Regular cardiac myocyte (primary cell): ENCODE results near the gene NOS1. TPM values are rescaled to one million over a fixed set of nuclear protein-coding genes. Genes with fewer than 3 reads are reported as not detected.

Experiments
- total RNA-seq: library from RNA; depleted of rRNA; stranded (reverse); fragments of >200 nt; gene quantifications from 2 replicates; pipeline ENCODE4 v1.2.3, GENCODE V29; 2014

NOS1 gene
- total RNA-seq, result not detected in 2 replicates

DNA sequence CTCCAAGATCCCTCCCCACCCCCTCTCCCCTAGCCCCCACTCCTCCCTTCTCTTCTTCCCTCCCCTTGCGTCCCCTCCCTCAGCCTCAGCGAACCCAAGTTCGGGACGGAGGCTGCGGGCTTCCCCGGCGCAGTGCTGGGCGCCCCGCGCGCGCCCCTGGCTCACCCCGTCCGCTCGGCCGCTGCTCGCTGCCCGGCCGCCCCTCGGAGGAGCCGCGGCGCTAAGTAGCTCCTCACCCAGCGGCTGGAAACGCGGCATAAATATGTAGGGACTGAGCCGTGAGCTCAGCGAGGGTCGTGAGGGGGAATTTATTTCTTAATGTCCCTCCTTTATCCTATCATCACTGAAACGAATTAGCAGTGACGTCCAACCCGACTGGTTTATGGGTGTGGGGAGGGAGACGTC, at the start of gene NOS1:
NOS1 (minus strand) TSS at position 280 of the 405 bp plus-strand sequence. CDS start 30,557 bp downstream, outside the sequence.

DNA sequence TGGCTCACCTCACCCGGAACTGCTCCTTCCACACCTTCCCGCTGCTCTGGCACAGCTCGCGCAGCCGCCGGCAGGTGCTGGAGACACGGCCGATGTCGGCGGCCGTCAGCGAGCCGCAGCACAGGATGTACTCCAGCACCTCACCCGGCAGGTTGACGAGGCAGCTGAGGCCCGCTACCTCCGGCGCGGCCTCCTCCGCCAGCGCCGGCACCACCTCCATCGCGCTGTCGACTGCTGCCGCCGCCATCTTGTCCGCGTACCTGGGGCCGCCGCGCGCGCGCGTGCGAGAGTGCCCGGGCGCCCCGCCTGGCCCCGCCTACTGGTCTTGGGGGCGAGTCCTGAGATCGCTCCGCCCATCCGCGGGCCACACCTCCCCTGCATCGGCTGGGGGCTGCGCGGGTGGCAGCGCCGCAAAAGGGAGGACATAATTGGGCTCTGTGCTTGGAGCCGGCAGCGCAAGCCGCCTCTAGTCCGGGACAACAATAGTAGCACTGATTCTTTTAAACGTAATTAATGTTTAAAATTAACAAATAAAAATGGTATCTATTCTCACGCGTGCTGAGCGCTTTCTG, 171.1 kb downstream of the NOS1 start, which contains the start of gene FBXO21:
FBXO21 (minus strand) TSS at position 261 of the 572 bp plus-strand sequence; CDS start at position 247, 14 bp downstream.

Other genes starting within 250 kb of the NOS1 start
- 124 and 153 TPM in 2 replicates for gene FBXO21, start 171.2 kb downstream of the NOS1 start, total RNA-seq